IMR-90 (cell line): ENCODE data around the gene TMEM45A. TPM values are rescaled to one million over a fixed set of nuclear protein-coding genes. Genes with fewer than 3 reads are reported as not detected.

Source experiments
- ATAC-seq: fragments of 200-7000 bp; cut with Tn5 transposase; 2 replicates; pipeline ENCODE4 v1.9.1; 2020; ENCODE audit warnings: low read depth, mild to moderate bottlenecking, moderate library complexity
- BruUV-seq: library from RNA; stranded (reverse); fragments of 400-500 nt; replicated peaks from 2 replicates; lab custom pipeline; 2021; lab: Mats Ljungman, UMichigan
- CTCF ChIA-PET: fragments of 300-600 bp; formaldehyde crosslinking; extraction: SDS; loops from one replicate; lab custom pipeline; 2021; ENCODE audit warnings: antibody characterized with exemption; lab: Yijun Ruan, JAX
- POLR2A ChIA-PET: fragments of 300-600 bp; sonication (Branson Sonifier 250); formaldehyde crosslinking; loops from one replicate; lab custom pipeline; 2022; ENCODE audit warnings: antibody characterized with exemption; ENCODE audit not compliant: unreplicated experiment; lab: Charles Lee
- DNase-seq: peaks from one replicate; pipeline ENCODE4 v3.0.0; 2013
- H2AFZ ChIP-seq: replicated peaks from 2 replicates; pipeline ENCODE3; 2013; ENCODE audit warnings: low read length, mild to moderate bottlenecking; ENCODE audit not compliant: poor library complexity
- H2AK5ac ChIP-seq: 2 replicates; pipeline ENCODE4 v1.6.1; 2013; ENCODE audit warnings: low read depth, low read length, inconsistent platforms
- H2AK9ac ChIP-seq: replicated peaks from 2 replicates; pipeline ENCODE3; 2013; ENCODE audit warnings: mild to moderate bottlenecking, low read depth, low read length, moderate library complexity; ENCODE audit not compliant: poor library complexity
- H2BK120ac ChIP-seq: 2 replicates; pipeline ENCODE4 v1.6.1; 2013; ENCODE audit warnings: low read depth, low read length, inconsistent platforms
- H2BK15ac ChIP-seq: 3 replicates; pipeline ENCODE4 v1.6.1; 2013; ENCODE audit warnings: low read depth, low read length, inconsistent platforms
- H2BK20ac ChIP-seq: 2 replicates; pipeline ENCODE4 v1.6.1; 2013; ENCODE audit warnings: low read depth, mild to moderate bottlenecking, inconsistent platforms, low read length, moderate library complexity
- H2BK5ac ChIP-seq: 2 replicates; pipeline ENCODE4 v1.6.1; 2013; ENCODE audit warnings: mild to moderate bottlenecking, low read depth, low read length, inconsistent platforms; ENCODE audit not compliant: poor library complexity, severe bottlenecking
- H3K14ac ChIP-seq: replicated peaks from 2 replicates; pipeline ENCODE4 v1.6.1; 2013; ENCODE audit warnings: low read depth, low read length, inconsistent platforms
- H3K18ac ChIP-seq: 2 replicates; pipeline ENCODE4 v1.6.1; 2013; ENCODE audit warnings: low read depth, low read length, control low read depth
- H3K23ac ChIP-seq: 2 replicates; pipeline ENCODE4 v1.6.1; 2013; ENCODE audit warnings: low read depth, low read length, inconsistent platforms
- H3K27ac ChIP-seq: 2 replicates; pipeline ENCODE4 v1.5.1; 2013; ENCODE audit warnings: mild to moderate bottlenecking, control low read depth, low read length; ENCODE audit not compliant: insufficient read depth
- H3K27me3 ChIP-seq: 2 replicates; pipeline ENCODE4 v1.6.1; 2013; ENCODE audit warnings: low read length; ENCODE audit not compliant: control insufficient read depth, insufficient read depth
- H3K36me3 ChIP-seq: 2 replicates; pipeline ENCODE4 v1.6.1; 2013; ENCODE audit warnings: low read length, mixed read lengths; ENCODE audit not compliant: control insufficient read depth, insufficient read depth
- H3K4ac ChIP-seq: 2 replicates; pipeline ENCODE4 v1.6.1; 2013; ENCODE audit warnings: low read depth, low read length, inconsistent platforms
- H3K4me1 ChIP-seq: 2 replicates; pipeline ENCODE4 v1.6.1; 2013; ENCODE audit warnings: low read length, mixed read lengths; ENCODE audit not compliant: control insufficient read depth, insufficient read depth
- H3K4me2 ChIP-seq: 2 replicates; pipeline ENCODE4 v1.6.1; 2013; ENCODE audit warnings: low read depth, mild to moderate bottlenecking, control low read depth, low read length, moderate library complexity
- H3K4me3 ChIP-seq: 2 replicates; pipeline ENCODE4 v1.5.1; 2013; ENCODE audit warnings: low read depth, mild to moderate bottlenecking, control low read depth, low read length, moderate library complexity; ENCODE audit not compliant: insufficient read depth
- H3K56ac ChIP-seq: 2 replicates; pipeline ENCODE4 v1.6.1; 2013; ENCODE audit warnings: low read length, inconsistent platforms; ENCODE audit not compliant: insufficient read depth; ENCODE audit errors: extremely low read depth
- H3K79me1 ChIP-seq, 2 experiments: 2 replicates each; pipeline ENCODE4 v1.6.1; 2013; ENCODE audit warnings: low read length in 2 of 2, inconsistent platforms in 1 of 2, low read depth in 1 of 2
- H3K9ac ChIP-seq: 2 replicates; pipeline ENCODE4 v1.6.1; 2013; ENCODE audit warnings: low read depth, low read length, control low read depth
- H3K9me1 ChIP-seq: 2 replicates; pipeline ENCODE4 v1.6.1; 2013; ENCODE audit warnings: low read length, inconsistent platforms; ENCODE audit not compliant: insufficient read depth
- H3K9me3 ChIP-seq: 2 replicates; pipeline ENCODE4 v1.6.1; 2013; ENCODE audit warnings: low read length; ENCODE audit not compliant: control insufficient read depth, insufficient read depth
- H4K20me1 ChIP-seq: 2 replicates; pipeline ENCODE4 v1.6.1; 2013; ENCODE audit warnings: low read length, inconsistent platforms; ENCODE audit not compliant: insufficient read depth
- H4K5ac ChIP-seq: 2 replicates; pipeline ENCODE4 v1.6.1; 2013; ENCODE audit warnings: mild to moderate bottlenecking, low read depth, low read length, control low read depth
- H4K8ac ChIP-seq, 2 experiments: 2 replicates each; pipeline ENCODE4 v1.6.1; 2013; ENCODE audit warnings: low read depth in 2 of 2, low read length in 2 of 2, control low read depth in 1 of 2, inconsistent platforms in 1 of 2
- H4K91ac ChIP-seq: 2 replicates; pipeline ENCODE4 v1.6.1; 2013; ENCODE audit warnings: low read depth, low read length, inconsistent platforms; ENCODE audit not compliant: insufficient read depth
- BHLHE40 ChIP-seq: fragments of 150-350 bp; IDR thresholded peaks from 2 replicates; pipeline ENCODE4 v1.6.1; 2016; ENCODE audit warnings: mild to moderate bottlenecking, low read depth, low read length
- CEBPB ChIP-seq: IDR thresholded peaks from 2 replicates; pipeline ENCODE4 v1.6.1; 2012; ENCODE audit warnings: low read depth, low read length, improper control_type of control experiment
- CHD1 ChIP-seq: IDR thresholded peaks from 2 replicates; pipeline ENCODE4 v1.6.1; 2012; ENCODE audit warnings: low read depth, low read length, improper control_type of control experiment
- CTCF ChIP-seq: conservative IDR thresholded peaks from 2 replicates; pipeline ENCODE4 v1.5.1; 2012; ENCODE audit warnings: mild to moderate bottlenecking, low read depth, low read length, improper control_type of control experiment
- ELK1 ChIP-seq: fragments of 150-350 bp; IDR thresholded peaks from 2 replicates; pipeline ENCODE4 v1.6.1; 2016; ENCODE audit warnings: low read depth, mild to moderate bottlenecking, low read length, moderate library complexity, borderline replicate concordance
- FOS ChIP-seq: fragments of 150-350 bp; IDR thresholded peaks from 2 replicates; pipeline ENCODE4 v1.6.1; 2016; ENCODE audit warnings: low read depth, low read length
- MAZ ChIP-seq: IDR thresholded peaks from 2 replicates; pipeline ENCODE4 v1.6.1; 2012; ENCODE audit warnings: low read depth, mild to moderate bottlenecking, low read length, improper control_type of control experiment, moderate library complexity, borderline replicate concordance
- MXI1 ChIP-seq: IDR thresholded peaks from 2 replicates; pipeline ENCODE4 v1.6.1; 2012; ENCODE audit warnings: low read depth, mild to moderate bottlenecking, low read length, moderate library complexity, borderline replicate concordance
- POLR2A ChIP-seq: IDR thresholded peaks from 2 replicates; pipeline ENCODE4 v1.6.1; 2012; ENCODE audit warnings: mild to moderate bottlenecking, low read depth, low read length
- RAD21 ChIP-seq: IDR thresholded peaks from 2 replicates; pipeline ENCODE4 v1.6.1; 2012; ENCODE audit warnings: low read length, improper control_type of control experiment
- RCOR1 ChIP-seq: IDR thresholded peaks from 2 replicates; pipeline ENCODE4 v1.6.1; 2012; ENCODE audit warnings: mild to moderate bottlenecking, low read length, improper control_type of control experiment; ENCODE audit not compliant: insufficient replicate concordance
- RFX5 ChIP-seq: IDR thresholded peaks from 2 replicates; pipeline ENCODE4 v1.8.0; 2012; ENCODE audit warnings: low read depth, mild to moderate bottlenecking, low read length, moderate library complexity
- SMC3 ChIP-seq: fragments of 150-350 bp; IDR thresholded peaks from 2 replicates; pipeline ENCODE4 v1.6.1; 2016; ENCODE audit warnings: low read depth, mild to moderate bottlenecking, antibody characterized with exemption, low read length, moderate library complexity
- USF2 ChIP-seq: fragments of 150-350 bp; IDR thresholded peaks from 2 replicates; pipeline ENCODE4 v1.6.1; 2017; ENCODE audit warnings: mild to moderate bottlenecking, antibody characterized with exemption, low read length, low read depth
- WGBS, 2 experiments: methylation state at CpG; one replicate each; pipeline versions ENCODE4 v1.1.5 to v1.1.7; 2013; ENCODE audit warnings: missing lambda C conversion rate in 2 of 2; ENCODE audit not compliant: insufficient read length in 1 of 2; ENCODE audit errors: extremely low coverage in 2 of 2; 5-methylcytosine and 5-hydroxymethylcytosine counted together
- dilution Hi-C: fragments of 300-500 bp; cut with HindIII; formaldehyde crosslinking; loops from one replicate; pipeline ENCODE4 v1.14.3; 2018; ENCODE audit warnings: low sequenced_read_pairs; ENCODE audit not compliant: unreplicated experiment
- in situ Hi-C: fragments of 300-500 bp; cut with MboI; formaldehyde crosslinking; loops from 3 replicates; pipeline ENCODE4 v1.14.3; 2019; ENCODE audit warnings: low sequenced_read_pairs, inconsistent platforms, mixed read lengths
- intact Hi-C: fragments of 100-400 bp; cut with micrococcal nuclease; formaldehyde crosslinking; loops from 2 replicates; pipeline ENCODE4 v1.10.0; 2022
- polyA plus RNA-seq, 3 experiments: library from polyadenylated mRNA; depleted of rRNA; stranded (reverse); fragments of >200 nt; gene quantifications; 2 replicates each; pipeline ENCODE4 v1.2.3, GENCODE V29; 2012; ENCODE audit warnings: low replicate concordance in 1 of 3
- total RNA-seq: library from RNA; depleted of rRNA; stranded (reverse); fragments of >200 nt; gene quantifications from 2 replicates; pipeline ENCODE4 v1.2.3, GENCODE V29; 2012

Gene TMEM45A
- total and polyA plus RNA-seq, 2 of the 4 experiments (the other 2 are of a cell fraction), result 13.6 to 21.7 TPM

GRCh38 chr3:100575704-100576103 lies 83.3 kb downstream of the TMEM45A start:
- H2AK9ac ChIP-seq, result no peak overlapping the region
- H2AFZ ChIP-seq, result no peak overlapping the region
- peaks cover 2% of the 10 kb centered on the region; the same call in 1 of the 2 replicates for H3K36me3 ChIP-seq
- TF ChIP-seq RCOR1 (no peak), USF2 (no peak), POLR2A (no peak), ELK1 (no peak), FOS (no peak), CEBPB (no peak), BHLHE40 (no peak), MXI1 (no peak), MAZ (no peak), RFX5 (no peak), RAD21 (no peak), CHD1 (no peak), CTCF (no peak), SMC3 (no peak)
- intact Hi-C loops, result no loop called here
- no peak overlapping the region for H3K4ac ChIP-seq
- H3K27me3 ChIP-seq, result no peaks in the 10 kb centered on the region
- H3K56ac ChIP-seq, result no peak overlapping the region
- H3K23ac ChIP-seq, result no peak overlapping the region
- no peak overlapping the region for H2BK120ac ChIP-seq
- H4K91ac ChIP-seq, result no peak overlapping the region
- CTCF ChIA-PET, result no interaction called here
- dilution Hi-C loops, result no loop called here
- in situ Hi-C loops, result no loop called here
- no peak overlapping the region for H3K4me3 ChIP-seq
- no peak overlapping the region for H3K18ac ChIP-seq
- no peak overlapping the region for H2BK15ac ChIP-seq
- H4K8ac ChIP-seq, result no peak overlapping the region
- no peak overlapping the region for H3K27ac ChIP-seq
- H3K9me1 ChIP-seq, result no peaks in the 10 kb centered on the region
- no TSS peak for BruUV-seq
- no peaks in the 10 kb centered on the region for H3K4me1 ChIP-seq
- H3K14ac ChIP-seq, result no peak overlapping the region
- no peak overlapping the region for H2BK20ac ChIP-seq
- no peak overlapping the region for H4K5ac ChIP-seq
- no peak overlapping the region for H2AK5ac ChIP-seq
- H2BK5ac ChIP-seq, result no peak overlapping the region
- no peaks in the 10 kb centered on the region for H3K9me3 ChIP-seq
- no peaks in the 10 kb centered on the region for H4K20me1 ChIP-seq
- ATAC-seq, result no peak
- no peaks in the 10 kb centered on the region for H3K79me1 ChIP-seq
- no peak overlapping the region for H3K4me2 ChIP-seq
- H3K9ac ChIP-seq, result no peak overlapping the region
- WGBS, 2 experiments, result no CpG with 5 or more reads among the region's 6 CpGs
- POLR2A ChIA-PET, result no interaction called here
- no peak for DNase-seq
